ENCODE measurements around the gene CACUL1. TPM values are rescaled to one million over a fixed set of nuclear protein-coding genes. Genes with fewer than 3 reads are reported as not detected.

The CACUL1 gene
- total RNA-seq, 1 experiment from 2014 or later, result 62.5 TPM

- TF ChIP-seq CTCF (conservative IDR thresholded peaks at IDR 0.05), result no peak
- TF ChIP-seq EZH2 (IDR thresholded peaks at IDR 0.05; ENCODE audit: low read depth), result no peak
- H3K27me3 ChIP-seq (ENCODE audit: insufficient read depth, low read depth), result no peaks in the 10 kb centered on the region
- no peaks in the 10 kb centered on the region for H3K9me2 ChIP-seq (ENCODE audit: insufficient read depth)
- DNase-seq, result no peak
- H3K36me3 ChIP-seq (ENCODE audit: low read depth), result no peaks in the 10 kb centered on the region; the same call in 1 of the 2 replicates
- peaks cover 99% of the 10 kb centered on the region for H3K79me2 ChIP-seq (ENCODE audit: low read depth)
- no peaks in the 10 kb centered on the region for H3K9me3 ChIP-seq (ENCODE audit: insufficient read depth, low read depth)
- ChIA-PET POLR2A (ENCODE audit: unreplicated experiment) (no interaction called here), CTCF (no interaction called here)
- H4K20me1 ChIP-seq (ENCODE audit: insufficient read depth), result peaks cover 50% of the 10 kb centered on the region
- H3K4me1 ChIP-seq (replicated peaks; ENCODE audit: insufficient read depth), result peaks cover 14% of the 10 kb centered on the region
- BruUV-seq (replicated peaks), result no TSS peak
- no peak overlapping the region for H3K4me3 ChIP-seq
- intact Hi-C loops (cut with micrococcal nuclease; ENCODE audit: unreplicated experiment), result no loop called here
- H3K27ac ChIP-seq, result peak overlapping the region; percentile 45; the same call in 1 of the 2 replicates
- peaks cover 7% of the 10 kb centered on the region; the same call in 1 of the 2 replicates for H3F3A ChIP-seq (ENCODE audit: insufficient read depth, low read depth)
- no peak overlapping the region for H2AFZ ChIP-seq
- H3K4me2 ChIP-seq, result no peak overlapping the region
Measured at GRCh38 chr10:118732245-118733165, 22.3 kb downstream of the CACUL1 start.

GRCh38 chr10:118730756-118731456 lies 23.9 kb downstream of the CACUL1 start:
- H3K27me3 ChIP-seq (ENCODE audit: insufficient read depth, low read depth), result no peaks in the 10 kb centered on the region
- no peak for TF ChIP-seq EZH2 (IDR thresholded peaks at IDR 0.05; ENCODE audit: low read depth)
- no peak for TF ChIP-seq CTCF (conservative IDR thresholded peaks at IDR 0.05)
- no TSS peak for BruUV-seq (replicated peaks)
- H3K9me3 ChIP-seq (ENCODE audit: insufficient read depth, low read depth), result no peaks in the 10 kb centered on the region
- intact Hi-C loops (cut with micrococcal nuclease; ENCODE audit: unreplicated experiment), result no loop called here
- H3K9me2 ChIP-seq (ENCODE audit: insufficient read depth), result no peaks in the 10 kb centered on the region
- CTCF ChIA-PET, result no interaction called here
- H3K79me2 ChIP-seq (ENCODE audit: low read depth), result peaks cover 96% of the 10 kb centered on the region
- H3K4me2 ChIP-seq, result peak overlapping the region; percentile 36
- H3K36me3 ChIP-seq (ENCODE audit: low read depth), result no peaks in the 10 kb centered on the region; the same call in 1 of the 2 replicates
- H3K4me1 ChIP-seq (replicated peaks; ENCODE audit: insufficient read depth), result peaks cover 14% of the 10 kb centered on the region
- peaks cover 7% of the 10 kb centered on the region; the same call in 1 of the 2 replicates for H3F3A ChIP-seq (ENCODE audit: insufficient read depth, low read depth)
- DNase-seq, result peak in 1 of 2 experiments; percentile 73
- POLR2A ChIA-PET (ENCODE audit: unreplicated experiment), result no interaction called here
- peak overlapping the region; percentile 45 for H3K27ac ChIP-seq
- no peak overlapping the region for H3K4me3 ChIP-seq
- peaks cover 48% of the 10 kb centered on the region for H4K20me1 ChIP-seq (ENCODE audit: insufficient read depth)
- H2AFZ ChIP-seq, result no peak overlapping the region

DNA sequence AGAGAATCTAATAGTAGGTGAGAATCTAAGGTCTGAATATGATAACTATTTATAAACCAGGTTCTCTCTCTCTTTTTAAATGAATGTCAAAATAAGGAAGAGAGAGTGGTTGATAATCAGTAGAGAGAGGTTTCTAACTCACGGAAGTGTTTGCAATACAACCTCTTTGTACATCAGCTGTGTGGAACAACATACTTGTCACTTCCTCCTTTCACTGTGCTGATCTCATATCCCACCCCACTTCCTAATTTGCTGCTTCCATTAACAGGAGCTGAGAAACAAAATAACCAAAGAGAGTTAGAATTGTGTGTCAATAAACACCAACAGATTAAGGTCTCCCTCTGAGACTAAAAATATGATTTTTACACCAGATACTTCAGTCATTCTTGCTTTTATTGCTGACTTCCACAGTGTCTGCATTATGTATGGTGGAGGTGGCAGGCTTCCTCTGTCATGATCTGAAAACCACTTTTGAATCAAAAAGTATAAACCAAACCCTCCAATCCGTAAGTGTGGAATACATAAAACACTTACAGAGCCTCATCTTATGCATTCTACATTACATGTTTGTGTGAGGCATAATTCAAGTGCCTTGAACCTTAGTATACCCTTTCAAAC lies 25.0 kb downstream of the CACUL1 start:
- Histone ChIP-seq H3K4me1 (replicated peaks; ENCODE audit: insufficient read depth) (peaks cover 14% of the 10 kb centered on the region), H3K27me3 (ENCODE audit: insufficient read depth, low read depth) (no peaks in the 10 kb centered on the region), H2AFZ (no peak overlapping the region), H3K4me2 (no peak overlapping the region), H3K9me3 (ENCODE audit: insufficient read depth, low read depth) (no peaks in the 10 kb centered on the region), H3F3A (ENCODE audit: insufficient read depth, low read depth) (peaks cover 7% of the 10 kb centered on the region; the same call in 1 of the 2 replicates), H3K79me2 (ENCODE audit: low read depth) (peaks cover 96% of the 10 kb centered on the region), H4K20me1 (ENCODE audit: insufficient read depth) (peaks cover 41% of the 10 kb centered on the region), H3K36me3 (ENCODE audit: low read depth) (no peaks in the 10 kb centered on the region; the same call in 1 of the 2 replicates), H3K27ac (no peak overlapping the region), H3K4me3 (no peak overlapping the region), H3K9me2 (ENCODE audit: insufficient read depth) (no peaks in the 10 kb centered on the region)
- no TSS peak for BruUV-seq (replicated peaks)
- ChIA-PET CTCF (no interaction called here), POLR2A (ENCODE audit: unreplicated experiment) (no interaction called here)
- no peak for DNase-seq
- intact Hi-C loops (cut with micrococcal nuclease; ENCODE audit: unreplicated experiment), result no loop called here
- TF ChIP-seq CTCF (conservative IDR thresholded peaks at IDR 0.05) (no peak), EZH2 (IDR thresholded peaks at IDR 0.05; ENCODE audit: low read depth) (no peak)

Measured in PC-9 (cell line).